Measurements from ENCODE around the gene FGGY. TPM values are rescaled to one million over a fixed set of nuclear protein-coding genes. Genes with fewer than 3 reads are reported as not detected.
A peak's percentile ranks its signal among the peaks of the same experiment; 100 is the strongest.
"Not testable (repeated sequence)": the region's sequence is repeated elsewhere in the genome, so short reads cannot be mapped to it uniquely, and the experiment has no call there.

Gene FGGY, protein sequence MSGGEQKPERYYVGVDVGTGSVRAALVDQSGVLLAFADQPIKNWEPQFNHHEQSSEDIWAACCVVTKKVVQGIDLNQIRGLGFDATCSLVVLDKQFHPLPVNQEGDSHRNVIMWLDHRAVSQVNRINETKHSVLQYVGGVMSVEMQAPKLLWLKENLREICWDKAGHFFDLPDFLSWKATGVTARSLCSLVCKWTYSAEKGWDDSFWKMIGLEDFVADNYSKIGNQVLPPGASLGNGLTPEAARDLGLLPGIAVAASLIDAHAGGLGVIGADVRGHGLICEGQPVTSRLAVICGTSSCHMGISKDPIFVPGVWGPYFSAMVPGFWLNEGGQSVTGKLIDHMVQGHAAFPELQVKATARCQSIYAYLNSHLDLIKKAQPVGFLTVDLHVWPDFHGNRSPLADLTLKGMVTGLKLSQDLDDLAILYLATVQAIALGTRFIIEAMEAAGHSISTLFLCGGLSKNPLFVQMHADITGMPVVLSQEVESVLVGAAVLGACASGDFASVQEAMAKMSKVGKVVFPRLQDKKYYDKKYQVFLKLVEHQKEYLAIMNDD
- 10 to 100 TPM; 12.4 to 17.5 (median 16.1) TPM for total RNA-seq

GRCh38 chr1:59296358-59297256, at the start of gene FGGY:
Gene FGGY, plus strand, starts transcription at chr1:59297094. Its CDS starts 24,456 bp downstream, at chr1:59321550.
- H3K27me3 ChIP-seq, result no peaks in the 10 kb centered on the region
- H3K4me1 ChIP-seq, result peaks cover 29% of the 10 kb centered on the region
- TF ChIP-seq POLR2A (IDR thresholded peaks at IDR 0.05), result peak; percentile 44 to 93
- TF ChIP-seq EP300 (IDR thresholded peaks at IDR 0.05), result no peak
- TF ChIP-seq, protein P1, sequence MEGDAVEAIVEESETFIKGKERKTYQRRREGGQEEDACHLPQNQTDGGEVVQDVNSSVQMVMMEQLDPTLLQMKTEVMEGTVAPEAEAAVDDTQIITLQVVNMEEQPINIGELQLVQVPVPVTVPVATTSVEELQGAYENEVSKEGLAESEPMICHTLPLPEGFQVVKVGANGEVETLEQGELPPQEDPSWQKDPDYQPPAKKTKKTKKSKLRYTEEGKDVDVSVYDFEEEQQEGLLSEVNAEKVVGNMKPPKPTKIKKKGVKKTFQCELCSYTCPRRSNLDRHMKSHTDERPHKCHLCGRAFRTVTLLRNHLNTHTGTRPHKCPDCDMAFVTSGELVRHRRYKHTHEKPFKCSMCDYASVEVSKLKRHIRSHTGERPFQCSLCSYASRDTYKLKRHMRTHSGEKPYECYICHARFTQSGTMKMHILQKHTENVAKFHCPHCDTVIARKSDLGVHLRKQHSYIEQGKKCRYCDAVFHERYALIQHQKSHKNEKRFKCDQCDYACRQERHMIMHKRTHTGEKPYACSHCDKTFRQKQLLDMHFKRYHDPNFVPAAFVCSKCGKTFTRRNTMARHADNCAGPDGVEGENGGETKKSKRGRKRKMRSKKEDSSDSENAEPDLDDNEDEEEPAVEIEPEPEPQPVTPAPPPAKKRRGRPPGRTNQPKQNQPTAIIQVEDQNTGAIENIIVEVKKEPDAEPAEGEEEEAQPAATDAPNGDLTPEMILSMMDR (IDR thresholded peaks at IDR 0.05), result no peak
- TF ChIP-seq POLR2AphosphoS5 (IDR thresholded peaks at IDR 0.05), result peak in 2 of 3 donors; percentile 65 to 74
- H3K27ac ChIP-seq, result peak within 1 kb of the TSS; percentile 95
- under 1% methylated on average over 26 of the region's 78 CpGs for WGBS
- peak within 1 kb of the TSS; percentile 57 for H3K4me3 ChIP-seq
- H3K9me3 ChIP-seq, result no peaks in the 10 kb centered on the region
- no peaks in the 10 kb centered on the region for H3K36me3 ChIP-seq
- DNase-seq (ENCODE audit: low spot score in 2 of 2), result peak; percentile 98 to 99

GRCh38 chr1:59248758-59249157, 48.1 kb upstream of the FGGY start:
- Histone ChIP-seq H3K4me1 (no peaks in the 10 kb centered on the region), H3K36me3 (no peaks in the 10 kb centered on the region), H3K4me3 (no peak overlapping the region), H3K9me3 (no peaks in the 10 kb centered on the region), H3K27me3 (no peaks in the 10 kb centered on the region), H3K27ac (no peak overlapping the region)
- no peak for DNase-seq (ENCODE audit: low spot score in 2 of 2)
- TF ChIP-seq, protein P1 (IDR thresholded peaks at IDR 0.05), result no peak
- TF ChIP-seq POLR2A (IDR thresholded peaks at IDR 0.05), result no peak
- TF ChIP-seq POLR2AphosphoS5 (IDR thresholded peaks at IDR 0.05), result no peak
- TF ChIP-seq EP300 (IDR thresholded peaks at IDR 0.05), result no peak
- WGBS, result 80% methylated on average over 1 of the region's 1 CpG

- no peak for DNase-seq (ENCODE audit: low spot score in 2 of 2)
- H3K36me3 ChIP-seq, result no peaks in the 10 kb centered on the region
- H3K9me3 ChIP-seq, result no peaks in the 10 kb centered on the region
- H3K27me3 ChIP-seq, result no peaks in the 10 kb centered on the region
- TF ChIP-seq EP300 (IDR thresholded peaks at IDR 0.05), result no peak
- TF ChIP-seq POLR2AphosphoS5 (IDR thresholded peaks at IDR 0.05), result no peak
- TF ChIP-seq POLR2A (IDR thresholded peaks at IDR 0.05), result no peak
- TF ChIP-seq, protein P1 (IDR thresholded peaks at IDR 0.05), result no peak
- no peaks in the 10 kb centered on the region for H3K4me1 ChIP-seq
- 85% methylated on average over 4 of the region's 4 CpGs for WGBS
- H3K27ac ChIP-seq, result no peak overlapping the region
- no peak overlapping the region for H3K4me3 ChIP-seq
Observed at GRCh38 chr1:59249396-59250137, 47.3 kb upstream of the FGGY start.

DNA sequence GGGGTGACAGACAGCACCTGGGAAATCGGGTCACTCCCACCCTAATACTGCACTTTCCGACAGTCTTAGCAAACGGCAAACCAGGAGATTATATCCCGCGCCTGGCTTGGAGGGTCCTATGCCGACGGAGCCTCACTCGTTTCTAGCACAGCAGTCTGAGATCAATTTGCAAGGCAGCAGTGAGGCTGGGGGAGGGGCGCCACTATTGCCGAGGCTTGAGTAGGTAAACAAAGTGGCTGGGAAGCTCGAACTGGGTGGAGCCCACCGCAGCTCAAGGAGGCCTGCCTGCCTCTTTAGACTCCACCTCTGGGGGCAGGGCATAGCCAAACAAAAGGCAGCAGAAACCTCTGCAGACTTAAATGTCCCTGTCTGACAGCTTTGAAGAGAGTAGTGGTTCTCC, 45.8 kb upstream of the FGGY start:
- not testable (repeated sequence) for DNase-seq (ENCODE audit: low spot score in 2 of 2); H3K4me3 ChIP-seq; H3K9me3 ChIP-seq; H3K27me3 ChIP-seq; H3K27ac ChIP-seq; H3K36me3 ChIP-seq; H3K4me1 ChIP-seq
- 91% methylated on average over 12 of the region's 12 CpGs for WGBS

DNA sequence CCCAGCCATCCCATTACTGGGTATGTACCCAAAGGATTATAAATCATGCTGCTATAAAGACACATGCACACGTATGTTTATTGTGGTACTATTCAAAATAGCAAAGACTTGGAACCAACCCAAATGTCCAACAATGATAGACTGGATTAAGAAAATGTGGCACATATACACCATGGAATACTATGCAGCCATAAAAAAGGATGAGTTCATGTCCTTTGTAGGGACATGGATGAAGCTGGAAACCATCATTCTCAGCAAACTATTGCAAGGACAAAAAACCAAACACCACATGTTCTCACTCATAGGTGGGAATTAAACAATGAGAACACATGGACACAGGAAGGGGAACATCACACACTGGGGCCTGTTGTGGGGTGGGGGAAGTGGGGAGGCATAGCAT, 40.5 kb upstream of the FGGY start:
- DNase-seq (ENCODE audit: low spot score in 2 of 2); H3K9me3 ChIP-seq; H3K36me3 ChIP-seq; H3K4me1 ChIP-seq; H3K4me3 ChIP-seq; H3K27me3 ChIP-seq; H3K27ac ChIP-seq: not testable (repeated sequence)
- WGBS, result no CpG with 5 or more reads among the region's 1 CpG
